Osteoblast (primary cell): ENCODE measurements around the gene HDAC5. TPM values are rescaled to one million over a fixed set of nuclear protein-coding genes. Genes with fewer than 3 reads are reported as not detected.
A peak's percentile ranks its signal among the peaks of the same experiment; 100 is the strongest.
"Not testable (repeated sequence)": the region's sequence is repeated elsewhere in the genome, so short reads cannot be mapped to it uniquely, and the experiment has no call there.

Experiments
- DNase-seq: peaks from one replicate; pipeline ENCODE4 v3.0.0; 2011; ENCODE audit warnings: low spot score, mixed read lengths; ENCODE audit not compliant: insufficient read length; ENCODE audit errors: missing footprints
- H2AFZ ChIP-seq: 2 replicates; pipeline ENCODE4 v1.6.0; 2011; ENCODE audit warnings: mild to moderate bottlenecking, low read length
- H3K27ac ChIP-seq: 2 replicates; pipeline ENCODE4 v1.5.1; 2011; ENCODE audit warnings: mild to moderate bottlenecking, low read depth, low read length, moderate library complexity
- H3K27me3 ChIP-seq: 2 replicates; pipeline ENCODE4 v1.6.0; 2012; ENCODE audit warnings: mild to moderate bottlenecking, control low read depth, inconsistent platforms, low read length, moderate library complexity; ENCODE audit not compliant: insufficient read depth
- H3K36me3 ChIP-seq: 2 replicates; pipeline ENCODE4 v1.5.1; 2011; ENCODE audit warnings: mild to moderate bottlenecking, low read length, control low read depth, moderate library complexity; ENCODE audit not compliant: insufficient read depth
- H3K4me1 ChIP-seq: 2 replicates; pipeline ENCODE4 v1.5.1; 2011; ENCODE audit warnings: mild to moderate bottlenecking, low read length, control low read depth, moderate library complexity; ENCODE audit not compliant: insufficient read depth
- H3K4me2 ChIP-seq: 2 replicates; pipeline ENCODE4 v1.6.0; 2011; ENCODE audit warnings: mild to moderate bottlenecking, low read length; ENCODE audit not compliant: insufficient read depth
- H3K4me3 ChIP-seq: fragments of 200-600 bp; sonication (generic); 3 replicates; pipeline ENCODE4 v1.5.1; 2012; ENCODE audit warnings: mild to moderate bottlenecking, low read length, inconsistent platforms; ENCODE audit not compliant: insufficient read depth
- H3K79me2 ChIP-seq: 2 replicates; pipeline ENCODE4 v1.6.0; 2012; ENCODE audit warnings: mild to moderate bottlenecking, low read length, control low read depth, inconsistent platforms; ENCODE audit not compliant: insufficient read depth
- H3K9me3 ChIP-seq: 2 replicates; pipeline ENCODE4 v1.5.1; 2011; ENCODE audit warnings: low read depth, low read length, control low read depth
- H4K20me1 ChIP-seq: 2 replicates; pipeline ENCODE4 v1.6.0; 2012; ENCODE audit warnings: mild to moderate bottlenecking, low read length, control low read depth; ENCODE audit not compliant: insufficient read depth
- total RNA-seq: library from RNA; depleted of rRNA; stranded (reverse); fragments of >200 nt; gene quantifications from 2 replicates; pipeline ENCODE4 v1.2.3, GENCODE V29; 2012
- TF ChIP-seq, protein P1 (sequence below): IDR thresholded peaks from 2 replicates; pipeline ENCODE4 v1.5.1; 2011; ENCODE audit warnings: mild to moderate bottlenecking, low read depth, low read length, moderate library complexity; ENCODE audit errors: extremely low read depth

The HDAC5 gene
- total RNA-seq, 1 donor = 85.4 TPM

DNA sequence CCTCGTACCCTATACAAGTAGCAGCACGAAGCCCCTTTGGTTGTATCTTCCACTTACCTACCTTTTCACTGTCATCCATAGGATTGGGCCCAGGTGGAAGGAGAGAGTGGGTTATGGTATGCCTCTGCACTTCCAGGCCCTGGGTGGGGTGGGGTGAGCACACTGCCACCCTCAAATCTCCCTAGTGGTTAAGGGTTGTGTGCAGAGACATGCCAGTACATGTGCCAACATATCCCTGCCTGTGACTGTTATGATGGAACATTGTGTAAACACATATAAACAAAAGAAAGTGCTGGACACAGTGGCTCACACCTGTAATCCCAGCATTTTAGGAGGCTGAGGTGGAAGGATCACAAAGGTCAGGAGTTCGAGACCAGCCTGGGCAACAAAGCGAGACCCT is 29.4 kb upstream of the HDAC5 start:
- TF ChIP-seq, protein P1, sequence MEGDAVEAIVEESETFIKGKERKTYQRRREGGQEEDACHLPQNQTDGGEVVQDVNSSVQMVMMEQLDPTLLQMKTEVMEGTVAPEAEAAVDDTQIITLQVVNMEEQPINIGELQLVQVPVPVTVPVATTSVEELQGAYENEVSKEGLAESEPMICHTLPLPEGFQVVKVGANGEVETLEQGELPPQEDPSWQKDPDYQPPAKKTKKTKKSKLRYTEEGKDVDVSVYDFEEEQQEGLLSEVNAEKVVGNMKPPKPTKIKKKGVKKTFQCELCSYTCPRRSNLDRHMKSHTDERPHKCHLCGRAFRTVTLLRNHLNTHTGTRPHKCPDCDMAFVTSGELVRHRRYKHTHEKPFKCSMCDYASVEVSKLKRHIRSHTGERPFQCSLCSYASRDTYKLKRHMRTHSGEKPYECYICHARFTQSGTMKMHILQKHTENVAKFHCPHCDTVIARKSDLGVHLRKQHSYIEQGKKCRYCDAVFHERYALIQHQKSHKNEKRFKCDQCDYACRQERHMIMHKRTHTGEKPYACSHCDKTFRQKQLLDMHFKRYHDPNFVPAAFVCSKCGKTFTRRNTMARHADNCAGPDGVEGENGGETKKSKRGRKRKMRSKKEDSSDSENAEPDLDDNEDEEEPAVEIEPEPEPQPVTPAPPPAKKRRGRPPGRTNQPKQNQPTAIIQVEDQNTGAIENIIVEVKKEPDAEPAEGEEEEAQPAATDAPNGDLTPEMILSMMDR = no peak
- Histone ChIP-seq H3K4me3 (no peak overlapping the region), H4K20me1 (no peaks in the 10 kb centered on the region), H2AFZ (no peak overlapping the region), H3K4me2 (no peak overlapping the region), H3K9me3 (no peaks in the 10 kb centered on the region), H3K4me1 (no peaks in the 10 kb centered on the region), H3K36me3 (peaks cover 3% of the 10 kb centered on the region), H3K27me3 (no peaks in the 10 kb centered on the region), H3K27ac (no peak overlapping the region), H3K79me2 (peaks cover 30% of the 10 kb centered on the region)
- peak; percentile 46 for DNase-seq

DNA sequence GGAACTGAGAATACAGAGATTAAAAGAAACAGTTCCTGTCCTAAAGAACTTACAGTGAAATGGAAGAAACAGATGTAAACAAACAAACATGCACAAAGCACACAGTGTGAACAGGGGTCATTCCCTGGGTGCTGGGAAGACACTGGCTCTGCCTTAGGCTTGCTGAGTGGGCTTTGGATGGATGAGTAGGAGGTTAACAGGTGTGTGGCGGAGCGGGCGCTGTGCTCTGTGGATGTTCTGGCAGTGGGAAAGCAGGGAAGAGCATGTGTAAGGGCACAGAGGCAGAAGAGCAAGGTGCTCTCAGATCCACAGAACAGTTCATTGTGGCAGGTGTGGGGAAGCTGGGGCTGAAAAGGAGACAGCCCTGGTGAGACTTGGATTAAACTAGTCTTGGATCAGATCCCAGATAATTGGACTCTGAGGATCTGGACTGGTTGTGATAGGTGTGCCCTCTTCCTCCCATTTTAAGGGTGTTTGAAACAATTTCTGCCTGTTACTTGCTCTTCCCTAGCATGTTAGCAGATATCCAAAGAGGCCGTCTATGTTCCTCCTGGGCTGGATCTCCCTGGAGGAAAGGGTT is 26.4 kb upstream of the HDAC5 start:
- H4K20me1 ChIP-seq = no peaks in the 10 kb centered on the region
- no peak for DNase-seq
- no peaks in the 10 kb centered on the region for H3K4me1 ChIP-seq
- TF ChIP-seq, protein P1 = no peak
- H3K4me3 ChIP-seq = no peak overlapping the region
- H3K4me2 ChIP-seq = no peak overlapping the region
- H3K27me3 ChIP-seq = no peaks in the 10 kb centered on the region
- peaks cover 30% of the 10 kb centered on the region for H3K79me2 ChIP-seq
- peaks cover 4% of the 10 kb centered on the region for H3K36me3 ChIP-seq
- H3K9me3 ChIP-seq = no peaks in the 10 kb centered on the region
- no peak overlapping the region for H2AFZ ChIP-seq
- H3K27ac ChIP-seq = no peak overlapping the region

DNA sequence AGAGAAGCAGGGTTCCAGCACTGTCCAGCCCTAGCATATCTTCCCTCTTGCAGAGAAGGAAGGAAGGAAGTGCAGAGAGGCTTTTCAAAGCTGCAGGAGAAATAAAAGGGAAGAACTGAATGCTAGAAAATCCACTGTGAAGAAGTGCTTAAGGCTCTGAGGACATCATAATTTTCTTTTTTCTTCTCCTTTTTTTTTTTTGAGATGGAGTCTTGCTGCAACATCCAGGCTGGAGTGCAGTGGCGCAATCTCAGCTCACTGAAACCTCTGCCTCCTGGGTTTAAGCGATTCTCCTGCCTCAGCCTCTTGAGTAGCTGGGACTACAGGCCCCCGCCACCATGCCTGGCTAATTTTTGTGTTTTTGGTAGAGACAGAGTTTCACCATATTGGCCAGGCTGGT is 25.6 kb upstream of the HDAC5 start:
- not testable (repeated sequence) for H2AFZ ChIP-seq, H3K4me2 ChIP-seq, H3K4me3 ChIP-seq, H3K27ac ChIP-seq, H3K9me3 ChIP-seq, H3K4me1 ChIP-seq, H3K27me3 ChIP-seq, H4K20me1 ChIP-seq, H3K36me3 ChIP-seq, DNase-seq
- H3K79me2 ChIP-seq = peaks cover 30% of the 10 kb centered on the region

DNA sequence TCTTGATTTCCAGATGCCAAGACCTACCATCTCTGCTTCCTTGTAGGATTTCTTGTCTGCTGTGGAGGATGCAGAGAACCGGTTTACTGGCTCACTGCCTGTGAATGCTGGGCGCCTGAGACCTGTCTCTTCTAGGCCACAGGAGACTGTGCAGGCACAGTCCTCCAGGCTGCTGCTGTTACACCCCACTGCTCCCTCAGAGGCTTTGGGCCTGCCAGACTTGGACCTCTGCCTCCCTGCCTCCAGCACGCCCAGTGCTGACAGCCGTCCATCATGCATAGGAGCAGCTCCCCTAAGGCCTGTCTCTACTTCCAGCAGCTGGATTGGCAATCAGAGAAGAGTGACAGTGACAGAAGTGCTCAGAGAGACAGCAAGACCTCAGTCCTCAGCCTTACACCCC is 24.4 kb upstream of the HDAC5 start:
- TF ChIP-seq, protein P1 = no peak

More for the DNA sequence above, 24.4 kb upstream of the HDAC5 start:
- DNase-seq = no peak
- H3K36me3 ChIP-seq = peaks cover 4% of the 10 kb centered on the region
- H3K4me2 ChIP-seq = no peak overlapping the region
- H3K27me3 ChIP-seq = no peaks in the 10 kb centered on the region
- H4K20me1 ChIP-seq = no peaks in the 10 kb centered on the region
- no peak overlapping the region for H3K4me3 ChIP-seq
- H3K4me1 ChIP-seq = no peaks in the 10 kb centered on the region
- H3K9me3 ChIP-seq = no peaks in the 10 kb centered on the region
- no peak overlapping the region for H3K27ac ChIP-seq
- no peak overlapping the region for H2AFZ ChIP-seq
- peaks cover 32% of the 10 kb centered on the region for H3K79me2 ChIP-seq
